Measurements from ENCODE around the gene VPS51.

DNA sequence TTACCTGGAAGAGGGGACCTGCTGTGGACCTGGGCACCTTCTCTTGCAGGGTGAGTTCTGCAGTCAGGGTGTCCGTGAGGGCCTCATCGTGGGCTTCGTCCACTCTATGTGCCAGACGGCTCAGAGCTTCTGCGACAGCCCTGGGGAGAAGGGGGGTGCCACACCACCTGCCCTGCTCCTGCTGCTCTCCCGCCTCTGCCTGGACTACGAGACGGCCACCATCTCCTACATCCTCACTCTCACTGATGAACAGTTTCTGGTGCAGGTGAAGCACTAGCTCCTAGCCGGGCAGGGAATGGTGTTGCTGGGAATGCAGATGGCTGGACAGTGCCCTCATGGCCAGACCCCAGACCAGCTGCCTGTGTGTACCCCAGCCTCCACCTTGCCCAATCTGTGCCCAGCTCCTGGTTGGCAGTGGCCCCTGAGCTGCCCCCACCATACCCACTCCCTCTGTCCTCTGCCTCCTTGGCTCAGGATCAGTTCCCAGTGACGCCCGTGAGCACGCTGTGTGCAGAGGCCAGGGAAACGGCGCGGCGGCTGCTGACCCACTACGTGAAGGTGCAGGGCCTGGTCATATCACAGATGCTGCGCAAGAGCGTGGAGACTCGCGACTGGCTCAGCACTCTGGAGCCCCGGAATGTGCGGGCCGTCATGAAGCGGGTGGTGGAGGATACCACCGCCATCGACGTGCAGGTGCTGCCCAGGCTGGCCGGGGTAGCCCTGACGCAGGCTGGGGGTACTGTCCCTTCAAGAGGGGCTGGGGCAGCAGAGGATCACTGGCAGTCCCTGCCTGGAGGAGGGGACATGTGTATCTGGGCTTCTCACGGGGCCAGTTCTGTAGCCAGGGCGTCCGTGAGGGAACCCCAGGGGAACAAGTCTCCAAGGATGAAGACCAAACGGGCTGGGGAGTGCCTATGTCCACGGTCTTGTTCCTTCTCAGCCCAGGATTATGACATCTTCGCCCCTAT is 13.5 kb downstream of the VPS51 start:
- TF ChIP-seq POLR2A (IDR thresholded peaks at IDR 0.05; ENCODE audit: borderline replicate concordance, extremely low read depth, insufficient read depth, insufficient read length): no peak
- TF ChIP-seq, protein P1, sequence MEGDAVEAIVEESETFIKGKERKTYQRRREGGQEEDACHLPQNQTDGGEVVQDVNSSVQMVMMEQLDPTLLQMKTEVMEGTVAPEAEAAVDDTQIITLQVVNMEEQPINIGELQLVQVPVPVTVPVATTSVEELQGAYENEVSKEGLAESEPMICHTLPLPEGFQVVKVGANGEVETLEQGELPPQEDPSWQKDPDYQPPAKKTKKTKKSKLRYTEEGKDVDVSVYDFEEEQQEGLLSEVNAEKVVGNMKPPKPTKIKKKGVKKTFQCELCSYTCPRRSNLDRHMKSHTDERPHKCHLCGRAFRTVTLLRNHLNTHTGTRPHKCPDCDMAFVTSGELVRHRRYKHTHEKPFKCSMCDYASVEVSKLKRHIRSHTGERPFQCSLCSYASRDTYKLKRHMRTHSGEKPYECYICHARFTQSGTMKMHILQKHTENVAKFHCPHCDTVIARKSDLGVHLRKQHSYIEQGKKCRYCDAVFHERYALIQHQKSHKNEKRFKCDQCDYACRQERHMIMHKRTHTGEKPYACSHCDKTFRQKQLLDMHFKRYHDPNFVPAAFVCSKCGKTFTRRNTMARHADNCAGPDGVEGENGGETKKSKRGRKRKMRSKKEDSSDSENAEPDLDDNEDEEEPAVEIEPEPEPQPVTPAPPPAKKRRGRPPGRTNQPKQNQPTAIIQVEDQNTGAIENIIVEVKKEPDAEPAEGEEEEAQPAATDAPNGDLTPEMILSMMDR (IDR thresholded peaks at IDR 0.05 in 2 of 3, conservative IDR thresholded peaks at IDR 0.05 in 1 of 3; ENCODE audit: borderline replicate concordance in 1 of 3, insufficient read depth in 1 of 3, low read depth in 2 of 3, low read length in 2 of 3): no peak
- TF ChIP-seq CEBPB (IDR thresholded peaks at IDR 0.05; ENCODE audit: low read depth): no peak
- no peak for TF ChIP-seq POLR2AphosphoS5 (IDR thresholded peaks at IDR 0.05; ENCODE audit: low read depth, low read length)
- no peak for TF ChIP-seq ZNF274 (IDR thresholded peaks at IDR 0.05; ENCODE audit: low read depth, low read length)
- TF ChIP-seq EZH2phosphoT487 (IDR thresholded peaks at IDR 0.05; ENCODE audit: borderline replicate concordance): no peak
- no peak for TF ChIP-seq YY1 (IDR thresholded peaks at IDR 0.05; ENCODE audit: extremely low read depth, insufficient replicate concordance, low read depth, low read length)
- TF ChIP-seq, protein P2, sequence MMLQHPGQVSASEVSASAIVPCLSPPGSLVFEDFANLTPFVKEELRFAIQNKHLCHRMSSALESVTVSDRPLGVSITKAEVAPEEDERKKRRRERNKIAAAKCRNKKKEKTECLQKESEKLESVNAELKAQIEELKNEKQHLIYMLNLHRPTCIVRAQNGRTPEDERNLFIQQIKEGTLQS (IDR thresholded peaks at IDR 0.05): no peak
- TF ChIP-seq RAD21 (IDR thresholded peaks at IDR 0.05; ENCODE audit: low read depth): no peak
- TF ChIP-seq, protein P3, sequence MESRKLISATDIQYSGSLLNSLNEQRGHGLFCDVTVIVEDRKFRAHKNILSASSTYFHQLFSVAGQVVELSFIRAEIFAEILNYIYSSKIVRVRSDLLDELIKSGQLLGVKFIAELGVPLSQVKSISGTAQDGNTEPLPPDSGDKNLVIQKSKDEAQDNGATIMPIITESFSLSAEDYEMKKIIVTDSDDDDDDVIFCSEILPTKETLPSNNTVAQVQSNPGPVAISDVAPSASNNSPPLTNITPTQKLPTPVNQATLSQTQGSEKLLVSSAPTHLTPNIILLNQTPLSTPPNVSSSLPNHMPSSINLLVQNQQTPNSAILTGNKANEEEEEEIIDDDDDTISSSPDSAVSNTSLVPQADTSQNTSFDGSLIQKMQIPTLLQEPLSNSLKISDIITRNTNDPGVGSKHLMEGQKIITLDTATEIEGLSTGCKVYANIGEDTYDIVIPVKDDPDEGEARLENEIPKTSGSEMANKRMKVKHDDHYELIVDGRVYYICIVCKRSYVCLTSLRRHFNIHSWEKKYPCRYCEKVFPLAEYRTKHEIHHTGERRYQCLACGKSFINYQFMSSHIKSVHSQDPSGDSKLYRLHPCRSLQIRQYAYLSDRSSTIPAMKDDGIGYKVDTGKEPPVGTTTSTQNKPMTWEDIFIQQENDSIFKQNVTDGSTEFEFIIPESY (IDR thresholded peaks at IDR 0.05; ENCODE audit: extremely low read depth, insufficient replicate concordance, low read length): no peak
- TF ChIP-seq ELF1 (IDR thresholded peaks at IDR 0.05; ENCODE audit: borderline replicate concordance, low read depth): no peak

Data from HCT116 (cell line).